ENCODE results near the gene GOLGA7B. TPM values are rescaled to one million over a fixed set of nuclear protein-coding genes. Genes with fewer than 3 reads are reported as not detected.

Gene GOLGA7B
- total and polyA plus RNA-seq, 2 of the 4 experiments (the other 2 are of a cell fraction): not detected

GRCh38 chr10:97863808-97864207, 14.2 kb downstream of the GOLGA7B start:
- Histone ChIP-seq H4K5ac (ENCODE audit: low read depth, low read length) (no peak overlapping the region), H3K23ac (ENCODE audit: low read depth, low read length) (no peak overlapping the region), H3K4me2 (ENCODE audit: low read depth, low read length) (no peak overlapping the region), H2BK5ac (ENCODE audit: low read depth, low read length, poor library complexity, severe bottlenecking) (no peak overlapping the region), H3K18ac (ENCODE audit: low read depth, low read length) (no peak overlapping the region), H3K14ac (replicated peaks; ENCODE audit: low read depth, low read length) (no peak overlapping the region), H3K4ac (ENCODE audit: low read depth, low read length) (no peak overlapping the region), H3K79me1 (ENCODE audit: low read depth in 1 of 2, low read length in 2 of 2) (no peaks in the 10 kb centered on the region), H3K4me1 (ENCODE audit: control insufficient read depth, insufficient read depth, low read length) (no peaks in the 10 kb centered on the region), H3K27ac (ENCODE audit: insufficient read depth, low read length) (no peak overlapping the region), H3K9me1 (ENCODE audit: insufficient read depth, low read length) (no peaks in the 10 kb centered on the region), H2BK20ac (ENCODE audit: low read depth, low read length) (no peak overlapping the region), H4K91ac (ENCODE audit: insufficient read depth, low read depth, low read length) (no peak overlapping the region), H2AK5ac (ENCODE audit: low read depth, low read length) (no peak overlapping the region), H2BK15ac (ENCODE audit: low read depth, low read length) (no peak overlapping the region), H3K9me3 (ENCODE audit: control insufficient read depth, insufficient read depth, low read length) (no peaks in the 10 kb centered on the region), H2AK9ac (replicated peaks; ENCODE audit: low read depth, low read length, poor library complexity) (no peak overlapping the region), H4K8ac (ENCODE audit: low read depth in 2 of 2, low read length in 2 of 2) (no peak overlapping the region), H2AFZ (replicated peaks; ENCODE audit: low read length, poor library complexity) (no peak overlapping the region), H3K36me3 (ENCODE audit: control insufficient read depth, insufficient read depth, low read length) (no peaks in the 10 kb centered on the region), H3K27me3 (ENCODE audit: control insufficient read depth, insufficient read depth, low read length) (peaks cover 32% of the 10 kb centered on the region), H3K9ac (ENCODE audit: low read depth, low read length) (no peak overlapping the region), H2BK120ac (ENCODE audit: low read depth, low read length) (no peak overlapping the region), H3K56ac (ENCODE audit: extremely low read depth, insufficient read depth, low read length) (no peak overlapping the region), H4K20me1 (ENCODE audit: insufficient read depth, low read length) (no peaks in the 10 kb centered on the region), H3K4me3 (ENCODE audit: insufficient read depth, low read depth, low read length) (no peak overlapping the region)
- POLR2A ChIA-PET (ENCODE audit: unreplicated experiment): no interaction called here
- BruUV-seq (replicated peaks): no TSS peak
- in situ Hi-C loops (cut with MboI; ENCODE audit: low sequenced_read_pairs) (no loop called here), intact Hi-C loops (cut with micrococcal nuclease) (no loop called here), dilution Hi-C loops (cut with HindIII; ENCODE audit: low sequenced_read_pairs, unreplicated experiment) (no loop called here)
- TF ChIP-seq MAZ (IDR thresholded peaks at IDR 0.05; ENCODE audit: borderline replicate concordance, low read depth, low read length) (no peak), CEBPB (IDR thresholded peaks at IDR 0.05; ENCODE audit: low read depth, low read length) (no peak), POLR2A (IDR thresholded peaks at IDR 0.05; ENCODE audit: low read depth, low read length) (no peak), RAD21 (IDR thresholded peaks at IDR 0.05; ENCODE audit: low read length) (no peak), BHLHE40 (IDR thresholded peaks at IDR 0.05; ENCODE audit: low read depth, low read length) (no peak), NFE2L2 (IDR thresholded peaks at IDR 0.05; ENCODE audit: low read depth, low read length) (no peak), CHD1 (IDR thresholded peaks at IDR 0.05; ENCODE audit: low read depth, low read length) (no peak), RCOR1 (IDR thresholded peaks at IDR 0.05; ENCODE audit: insufficient replicate concordance, low read length) (no peak), MAFK (IDR thresholded peaks at IDR 0.05; ENCODE audit: low read depth, low read length) (no peak), SMC3 (IDR thresholded peaks at IDR 0.05; ENCODE audit: low read depth, low read length) (no peak), RFX5 (IDR thresholded peaks at IDR 0.05; ENCODE audit: low read depth, low read length) (no peak), CTCF (conservative IDR thresholded peaks at IDR 0.05; ENCODE audit: low read depth, low read length) (no peak), MXI1 (IDR thresholded peaks at IDR 0.05; ENCODE audit: borderline replicate concordance, low read depth, low read length) (no peak), ELK1 (IDR thresholded peaks at IDR 0.05; ENCODE audit: borderline replicate concordance, low read depth, low read length) (no peak), USF2 (IDR thresholded peaks at IDR 0.05; ENCODE audit: low read depth, low read length) (no peak)
- DNase-seq: no peak
- ATAC-seq (ENCODE audit: low read depth): no peak
- CTCF ChIA-PET: no interaction called here
- no CpG with 5 or more reads among the region's 11 CpGs for WGBS, 2 experiments (ENCODE audit: extremely low coverage in 2 of 2, insufficient read length in 1 of 2)
